ENCODE measurements around the gene LY9. TPM values are rescaled to one million over a fixed set of nuclear protein-coding genes. Genes with fewer than 3 reads are reported as not detected.
A peak's percentile ranks its signal among the peaks of the same experiment; 100 is the strongest.

LY9 gene
- total RNA-seq, 1 donor: 93.1 TPM

DNA sequence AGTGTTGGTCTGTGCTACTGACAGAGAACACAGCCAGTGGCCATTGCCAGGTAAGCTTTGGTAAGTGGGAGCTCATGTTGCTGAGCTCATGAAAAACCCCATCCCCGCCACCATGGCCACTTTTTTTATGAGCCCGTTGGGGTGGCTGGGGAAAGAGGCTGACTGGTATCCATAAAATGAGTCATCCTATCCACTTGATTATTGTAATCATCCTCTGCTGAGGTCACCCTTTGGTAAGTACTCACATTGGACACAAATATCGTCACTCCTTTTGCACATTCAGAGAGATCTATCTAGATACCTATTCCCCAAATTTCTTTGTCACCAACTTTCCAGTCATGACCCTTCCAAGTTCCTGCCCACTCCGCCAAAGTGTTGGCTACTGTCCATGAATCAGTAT is 34.9 kb upstream of the LY9 start:
- no peaks in the 10 kb centered on the region for H3K27me3 ChIP-seq (ENCODE audit: insufficient read depth, low read length)
- H3K9me3 ChIP-seq (ENCODE audit: low read depth, low read length): no peaks in the 10 kb centered on the region
- H3K4me3 ChIP-seq (ENCODE audit: low read length): no peak overlapping the region
- peaks cover 8% of the 10 kb centered on the region for H3K4me1 ChIP-seq (ENCODE audit: insufficient read depth, low read length)

DNA sequence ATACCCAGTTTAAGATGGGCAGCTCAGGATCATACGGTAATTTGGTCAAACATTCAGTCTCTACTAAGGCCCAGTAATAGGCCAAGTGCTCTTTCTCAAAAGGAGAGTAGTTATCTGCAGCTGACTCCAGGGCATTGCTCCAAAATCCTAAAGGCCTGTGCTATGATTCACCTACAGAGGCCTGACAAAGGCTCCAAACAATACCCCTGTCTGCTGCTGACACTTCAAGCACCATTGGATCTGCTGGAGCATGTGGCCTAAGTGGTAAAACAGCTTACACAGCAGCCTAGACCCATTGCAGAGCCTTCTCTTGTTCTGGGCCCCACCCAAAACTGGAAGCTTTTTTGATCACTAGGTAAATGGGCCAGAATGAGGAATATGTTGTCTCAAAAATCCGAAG is 34.1 kb upstream of the LY9 start:
- Histone ChIP-seq H3K27me3 (ENCODE audit: insufficient read depth, low read length) (no peaks in the 10 kb centered on the region), H3K9me3 (ENCODE audit: low read depth, low read length) (no peaks in the 10 kb centered on the region), H3K4me1 (ENCODE audit: insufficient read depth, low read length) (peaks cover 10% of the 10 kb centered on the region), H3K4me3 (ENCODE audit: low read length) (no peak overlapping the region)

DNA sequence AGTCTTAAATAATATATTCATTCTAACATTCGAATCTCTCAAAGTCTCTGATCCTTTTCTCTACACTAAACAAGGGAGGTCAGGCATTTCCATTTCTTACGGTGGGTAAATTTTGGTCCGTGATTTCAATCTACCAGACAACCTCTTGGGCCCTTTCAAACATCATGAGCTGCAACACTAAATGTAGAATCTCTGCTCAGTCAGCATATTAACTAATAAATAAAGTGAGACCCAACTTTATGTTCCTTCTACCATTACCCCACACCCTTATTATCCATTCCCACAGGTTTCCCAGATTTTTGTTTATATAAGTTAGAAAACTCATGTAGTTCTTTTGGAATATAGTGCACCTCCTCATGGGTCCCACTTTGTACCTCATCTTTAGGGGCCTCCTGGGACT is 32.0 kb upstream of the LY9 start:
- peaks cover 23% of the 10 kb centered on the region for H3K4me1 ChIP-seq (ENCODE audit: insufficient read depth, low read length)
- H3K9me3 ChIP-seq (ENCODE audit: low read depth, low read length): no peaks in the 10 kb centered on the region
- no peak overlapping the region for H3K4me3 ChIP-seq (ENCODE audit: low read length)
- H3K27me3 ChIP-seq (ENCODE audit: insufficient read depth, low read length): no peaks in the 10 kb centered on the region

DNA sequence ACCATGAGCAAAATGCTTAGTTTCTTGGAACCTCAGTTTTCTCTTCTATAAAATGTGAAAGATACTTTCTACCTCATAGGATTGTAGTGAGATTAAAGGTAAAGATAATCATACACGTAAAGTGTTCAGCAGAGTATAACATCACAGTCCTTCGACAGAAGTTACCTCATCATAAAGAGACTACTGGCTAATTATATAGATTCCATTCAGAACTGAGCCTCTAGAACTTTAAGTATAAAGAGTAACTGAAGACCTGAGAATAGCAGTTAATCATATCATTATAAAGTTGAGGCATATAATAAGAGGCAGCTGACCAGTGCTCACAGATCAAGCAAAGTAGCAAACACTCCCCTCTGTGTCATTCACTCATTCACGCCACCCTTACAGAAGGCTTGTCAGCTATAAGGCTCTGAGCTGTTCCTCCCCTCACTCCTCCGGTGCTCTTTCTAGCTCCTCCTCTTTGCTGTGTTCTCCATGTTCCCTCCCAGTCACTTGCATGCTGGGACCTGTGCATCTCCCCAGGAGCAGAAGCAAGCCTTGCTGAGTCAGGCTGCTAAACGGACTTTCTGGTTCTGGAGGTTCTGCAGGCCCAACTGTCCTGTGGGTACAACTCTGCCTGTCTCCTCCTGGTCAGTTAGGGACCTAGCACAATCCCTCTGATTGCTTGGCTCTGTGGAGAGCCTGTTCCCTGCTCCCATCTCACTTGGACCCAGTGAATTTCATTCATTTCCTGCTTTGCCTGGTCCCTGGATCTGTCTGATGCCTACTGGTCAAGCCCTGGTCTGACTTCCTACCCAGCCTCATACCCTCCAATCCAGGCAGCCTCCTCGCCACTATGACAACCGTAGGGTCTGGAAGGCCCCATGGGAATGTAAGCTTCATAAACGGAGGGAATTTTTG is 28.3 kb upstream of the LY9 start:
- Histone ChIP-seq H3K27me3 (ENCODE audit: insufficient read depth, low read length) (no peaks in the 10 kb centered on the region), H3K4me3 (ENCODE audit: low read length) (peak overlapping the region; percentile 3), H3K4me1 (ENCODE audit: insufficient read depth, low read length) (peaks cover 23% of the 10 kb centered on the region), H3K9me3 (ENCODE audit: low read depth, low read length) (no peaks in the 10 kb centered on the region)

DNA sequence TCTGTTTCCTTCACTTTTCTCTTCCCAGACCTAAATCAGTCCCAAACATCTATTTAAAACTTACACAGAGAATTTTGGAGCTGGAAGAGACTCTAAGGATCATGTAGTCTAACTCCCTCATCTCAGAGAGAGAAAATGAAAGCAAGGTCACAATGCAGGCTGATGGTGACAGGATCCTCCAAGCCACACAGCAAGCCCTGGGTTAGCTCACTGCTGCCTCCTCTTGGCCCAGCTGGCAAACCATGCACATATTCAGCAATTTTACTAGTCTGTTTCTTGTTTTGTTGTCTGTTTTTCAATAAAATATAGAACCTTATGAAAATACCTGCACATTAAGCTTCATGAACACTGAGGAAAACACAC is 27.7 kb upstream of the LY9 start:
- peak overlapping the region; percentile 3 for H3K4me3 ChIP-seq (ENCODE audit: low read length)
- H3K27me3 ChIP-seq (ENCODE audit: insufficient read depth, low read length): no peaks in the 10 kb centered on the region
- H3K9me3 ChIP-seq (ENCODE audit: low read depth, low read length): no peaks in the 10 kb centered on the region

DNA sequence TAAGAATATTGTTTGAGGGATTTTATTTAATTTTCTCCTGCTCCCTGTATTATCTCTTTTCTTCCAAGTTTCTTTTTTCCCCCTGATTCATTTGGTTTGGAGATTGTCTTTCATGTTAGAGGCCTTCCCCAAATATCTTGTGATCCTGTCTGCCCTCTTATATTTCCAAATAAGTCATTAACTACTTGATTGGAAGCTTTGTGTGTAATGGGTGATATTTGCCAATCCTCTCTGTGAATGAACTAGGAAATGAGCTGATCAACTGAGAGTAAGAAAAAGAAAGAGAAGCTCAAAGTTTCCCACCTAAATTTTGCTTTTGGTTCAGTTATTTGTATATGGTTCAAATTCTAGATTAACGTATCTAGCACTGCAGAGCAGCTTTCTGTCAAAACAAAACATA is 23.6 kb upstream of the LY9 start:
- peaks cover 18% of the 10 kb centered on the region for H3K4me1 ChIP-seq (ENCODE audit: insufficient read depth, low read length)
- H3K27me3 ChIP-seq (ENCODE audit: insufficient read depth, low read length): no peaks in the 10 kb centered on the region
- no peak overlapping the region for H3K4me3 ChIP-seq (ENCODE audit: low read length)
- no peaks in the 10 kb centered on the region for H3K9me3 ChIP-seq (ENCODE audit: low read depth, low read length)

More for the DNA sequence above, 27.7 kb upstream of the LY9 start:
- peaks cover 23% of the 10 kb centered on the region for H3K4me1 ChIP-seq (ENCODE audit: insufficient read depth, low read length)

DNA sequence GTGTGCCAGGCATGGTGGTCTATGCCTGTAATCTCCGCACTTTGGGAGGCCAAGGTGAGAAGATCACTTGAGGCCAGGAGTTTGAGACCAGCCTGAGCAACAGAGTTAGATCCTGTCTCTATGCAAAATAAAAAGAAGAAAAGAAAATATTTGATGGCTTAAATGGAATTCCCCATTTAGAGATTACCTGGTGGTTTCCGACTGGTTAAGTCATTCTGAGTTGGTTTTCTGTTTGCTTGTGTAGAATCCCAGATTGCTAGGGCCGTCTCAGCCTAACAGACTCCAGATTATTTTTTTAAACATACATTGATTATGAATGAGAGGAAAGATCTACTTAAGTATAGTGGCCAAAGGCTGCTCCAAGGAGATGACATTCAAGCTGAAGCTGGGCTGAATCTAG is 22.9 kb upstream of the LY9 start:
- Histone ChIP-seq H3K27me3 (ENCODE audit: insufficient read depth, low read length) (no peaks in the 10 kb centered on the region), H3K9me3 (ENCODE audit: low read depth, low read length) (no peaks in the 10 kb centered on the region), H3K4me1 (ENCODE audit: insufficient read depth, low read length) (peaks cover 10% of the 10 kb centered on the region), H3K4me3 (ENCODE audit: low read length) (no peak overlapping the region)

DNA sequence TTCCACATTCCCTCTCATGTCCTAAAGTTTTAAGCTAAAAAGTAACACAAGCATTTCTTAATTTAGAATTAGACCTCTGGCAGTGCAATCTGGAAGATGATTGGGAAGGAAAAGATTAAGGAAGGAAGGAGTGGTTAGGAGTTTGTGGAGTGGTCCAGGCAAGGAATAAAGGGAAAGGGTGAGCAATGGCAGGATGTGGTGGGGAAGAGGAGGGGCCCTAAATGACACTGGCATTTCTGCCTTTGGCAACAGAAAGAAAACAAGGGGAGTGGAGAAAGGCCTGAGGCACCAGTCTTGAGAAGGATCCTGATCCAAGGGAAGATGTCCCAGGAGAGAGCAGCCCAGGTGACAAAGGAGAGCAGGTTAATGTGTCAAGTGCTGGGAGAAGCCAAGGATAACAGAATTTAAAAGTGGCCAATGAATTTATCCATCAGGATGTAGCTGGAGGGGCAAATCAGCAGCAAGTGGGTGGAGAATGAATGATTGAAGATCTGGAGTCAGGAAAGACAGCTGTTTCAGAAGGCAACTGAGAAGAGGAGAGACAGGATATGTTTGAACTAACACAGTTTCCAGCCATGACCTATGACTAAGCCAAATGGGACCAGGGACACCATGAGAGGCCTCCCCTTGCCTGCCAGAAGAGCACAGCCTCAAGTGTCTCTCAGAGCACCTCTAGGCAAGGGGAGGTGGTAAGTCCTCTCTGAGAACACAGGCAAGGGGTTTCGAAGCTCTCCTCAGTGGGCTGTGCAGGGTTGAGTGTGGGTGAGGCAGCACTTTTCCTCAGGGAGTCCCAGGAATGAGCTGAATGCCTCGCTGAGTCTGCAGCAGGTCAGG is 20.9 kb upstream of the LY9 start:
- Histone ChIP-seq H3K27me3 (ENCODE audit: insufficient read depth, low read length) (no peaks in the 10 kb centered on the region), H3K4me3 (ENCODE audit: low read length) (no peak overlapping the region)

DNA sequence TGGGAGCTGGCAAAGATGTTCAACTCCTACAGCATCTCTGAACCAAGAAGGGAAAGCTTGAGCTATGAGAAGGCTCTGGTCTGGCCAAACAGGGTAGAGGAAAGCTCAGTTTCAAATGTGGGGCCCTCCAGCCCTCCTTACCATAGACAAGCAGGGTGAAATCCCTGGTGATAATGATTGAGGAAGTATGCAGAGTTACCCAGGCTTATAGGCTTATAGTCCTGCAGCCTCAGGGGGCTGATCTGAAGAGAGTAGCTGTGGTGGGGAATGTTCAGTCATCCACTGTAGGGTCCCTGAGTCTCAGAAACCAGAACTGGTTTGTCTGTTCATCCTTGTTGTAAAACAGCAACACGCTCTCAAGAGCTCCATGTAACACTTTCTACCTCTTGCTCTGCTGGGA is 19.8 kb upstream of the LY9 start:
- Histone ChIP-seq H3K27me3 (ENCODE audit: insufficient read depth, low read length) (no peaks in the 10 kb centered on the region), H3K4me3 (ENCODE audit: low read length) (no peak overlapping the region), H3K4me1 (ENCODE audit: insufficient read depth, low read length) (peaks cover 4% of the 10 kb centered on the region), H3K9me3 (ENCODE audit: low read depth, low read length) (no peaks in the 10 kb centered on the region)

More for the DNA sequence above, 20.9 kb upstream of the LY9 start:
- H3K9me3 ChIP-seq (ENCODE audit: low read depth, low read length): no peaks in the 10 kb centered on the region
- peaks cover 4% of the 10 kb centered on the region for H3K4me1 ChIP-seq (ENCODE audit: insufficient read depth, low read length)

DNA sequence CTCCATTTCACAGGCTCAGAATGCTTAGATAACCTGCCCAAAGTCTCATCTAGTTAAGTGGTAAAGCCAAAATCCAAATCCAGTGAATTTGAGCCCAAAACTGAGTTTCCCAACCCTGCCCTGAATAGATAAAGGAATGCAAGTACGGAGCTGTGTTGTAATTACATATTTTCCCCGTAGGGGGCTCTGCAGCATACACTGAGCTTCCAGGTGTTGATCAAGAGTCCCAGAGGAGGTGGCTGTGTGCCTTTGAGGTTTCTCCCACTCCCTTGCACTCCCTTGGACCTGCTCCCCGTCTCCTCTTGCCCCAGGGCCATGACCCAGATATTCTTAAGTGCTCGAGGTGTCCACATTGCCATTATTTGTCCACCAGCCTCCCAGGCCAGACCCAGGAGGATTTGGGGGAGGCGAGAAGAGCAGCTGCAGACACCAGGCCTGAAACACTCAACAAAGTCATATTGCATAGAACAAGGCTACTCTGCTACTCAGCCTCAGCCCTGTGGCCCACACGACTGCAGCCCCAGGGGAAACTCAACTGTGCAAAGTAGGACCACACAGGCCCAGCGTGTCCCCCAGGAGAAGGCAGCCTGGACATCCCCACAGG is 18.4 kb upstream of the LY9 start:
- H3K9me3 ChIP-seq (ENCODE audit: low read depth, low read length): no peaks in the 10 kb centered on the region
- H3K4me3 ChIP-seq (ENCODE audit: low read length): no peak overlapping the region
- H3K27me3 ChIP-seq (ENCODE audit: insufficient read depth, low read length): no peaks in the 10 kb centered on the region
- H3K4me1 ChIP-seq (ENCODE audit: insufficient read depth, low read length): peaks cover 14% of the 10 kb centered on the region

DNA sequence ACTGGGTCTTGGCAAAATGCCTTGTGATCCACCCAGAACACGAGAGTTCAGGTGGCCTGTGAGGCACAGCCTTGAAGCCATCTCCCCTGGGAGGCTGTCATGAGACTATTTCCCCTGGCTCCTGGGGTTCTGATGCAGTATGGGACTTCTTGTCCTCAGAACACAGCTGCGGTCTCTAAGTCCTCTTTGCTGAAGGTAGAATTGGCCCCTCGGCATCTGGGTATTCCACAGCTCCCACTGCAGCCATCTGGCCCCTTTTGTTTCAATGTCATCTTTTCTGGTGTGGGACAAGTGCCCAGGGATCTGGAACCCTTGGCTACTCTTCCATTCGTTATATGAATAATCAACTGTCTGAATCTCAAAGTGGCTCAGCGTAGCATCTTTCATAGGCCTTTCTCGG is 17.0 kb upstream of the LY9 start:
- no peaks in the 10 kb centered on the region for H3K9me3 ChIP-seq (ENCODE audit: low read depth, low read length)
- no peak overlapping the region for H3K4me3 ChIP-seq (ENCODE audit: low read length)
- H3K4me1 ChIP-seq (ENCODE audit: insufficient read depth, low read length): peaks cover 19% of the 10 kb centered on the region
- no peaks in the 10 kb centered on the region for H3K27me3 ChIP-seq (ENCODE audit: insufficient read depth, low read length)

DNA sequence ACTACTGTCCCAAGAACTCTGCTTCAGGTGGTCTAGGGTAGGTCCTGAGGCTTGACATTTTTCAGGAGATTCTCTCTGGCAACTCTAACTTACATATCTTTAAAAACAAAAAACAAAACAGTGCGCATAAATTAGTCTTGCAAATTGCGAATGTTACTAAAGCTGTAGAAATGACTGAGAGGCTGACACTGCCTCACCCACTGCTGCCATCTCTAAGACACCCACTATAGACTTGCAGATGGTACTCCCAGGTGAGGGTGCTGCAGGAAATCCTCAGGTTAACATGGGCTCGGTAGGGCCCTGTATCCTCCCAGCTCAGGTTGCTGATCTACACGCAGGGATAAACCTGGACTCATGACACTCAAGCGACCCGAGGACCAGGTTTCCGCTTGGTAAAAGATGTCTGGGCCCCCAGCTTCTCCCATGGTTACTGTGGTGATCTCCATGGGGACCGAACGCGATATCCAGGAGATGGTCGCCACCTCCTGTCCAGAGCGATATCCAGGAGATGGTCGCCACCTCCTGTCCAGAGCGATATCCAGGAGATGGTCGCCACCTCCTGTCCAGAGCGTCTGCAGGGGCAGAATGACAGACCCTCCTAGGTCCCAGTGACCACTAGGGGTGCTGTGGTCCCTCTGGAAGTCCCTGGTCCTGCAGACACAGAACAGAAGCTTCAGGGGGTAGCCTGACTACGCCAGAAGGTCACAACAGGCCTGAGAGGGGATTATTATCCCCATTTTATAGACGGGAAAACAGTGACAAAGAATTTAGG is 16.2 kb upstream of the LY9 start:
- peaks cover 19% of the 10 kb centered on the region for H3K4me1 ChIP-seq (ENCODE audit: insufficient read depth, low read length)
- no peaks in the 10 kb centered on the region for H3K9me3 ChIP-seq (ENCODE audit: low read depth, low read length)
- H3K4me3 ChIP-seq (ENCODE audit: low read length): no peak overlapping the region
- no peaks in the 10 kb centered on the region for H3K27me3 ChIP-seq (ENCODE audit: insufficient read depth, low read length)

DNA sequence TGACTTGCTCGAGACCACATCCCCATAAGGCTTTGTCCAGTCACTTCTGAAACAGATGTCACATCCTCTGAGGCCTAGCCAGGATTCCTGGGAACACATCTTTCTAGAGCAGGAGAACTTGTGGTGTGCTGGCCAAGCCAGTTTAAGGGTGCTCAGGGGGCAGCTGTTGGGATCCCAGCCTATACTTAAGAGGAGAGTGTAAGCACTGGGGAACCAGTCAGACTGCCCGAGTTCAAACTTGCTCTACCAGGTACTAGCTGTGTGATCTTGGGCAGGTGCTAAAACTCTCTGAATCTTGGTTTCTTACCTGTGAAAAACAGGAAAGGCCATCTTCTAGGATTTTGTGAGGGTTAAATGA is 15.6 kb upstream of the LY9 start:
- Histone ChIP-seq H3K27me3 (ENCODE audit: insufficient read depth, low read length) (no peaks in the 10 kb centered on the region), H3K4me3 (ENCODE audit: low read length) (no peak overlapping the region), H3K9me3 (ENCODE audit: low read depth, low read length) (no peaks in the 10 kb centered on the region), H3K4me1 (ENCODE audit: insufficient read depth, low read length) (peaks cover 19% of the 10 kb centered on the region)

DNA sequence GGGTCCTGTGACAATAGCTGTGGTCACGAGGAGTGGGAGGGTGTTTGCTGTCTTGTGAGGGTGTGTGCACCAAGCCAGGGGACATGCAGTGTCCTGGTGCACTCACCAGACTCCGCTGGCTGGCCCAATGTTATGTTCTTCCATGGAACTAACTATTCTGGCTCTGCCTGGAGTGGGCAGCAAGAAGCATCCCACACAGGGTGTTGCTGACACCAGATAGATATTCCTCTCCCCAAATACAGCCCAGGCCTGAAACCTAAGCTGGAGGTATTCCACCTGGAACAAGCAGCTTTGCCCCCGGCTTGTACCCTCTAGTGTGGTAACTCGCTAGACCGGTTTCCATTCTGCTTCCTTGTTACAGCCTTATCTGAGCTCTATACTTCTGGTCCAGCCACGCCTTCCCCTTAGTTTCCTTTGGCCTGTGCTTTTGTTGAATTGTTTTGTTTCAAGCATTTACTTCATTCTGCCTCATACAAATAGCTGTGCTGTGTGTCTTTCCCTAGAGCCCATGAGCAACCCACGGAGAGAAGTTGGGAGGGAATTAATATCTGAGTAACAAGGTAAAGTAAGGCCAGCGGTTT is 14.7 kb upstream of the LY9 start:
- H3K9me3 ChIP-seq (ENCODE audit: low read depth, low read length): no peaks in the 10 kb centered on the region
- H3K4me1 ChIP-seq (ENCODE audit: insufficient read depth, low read length): peaks cover 14% of the 10 kb centered on the region
- H3K4me3 ChIP-seq (ENCODE audit: low read length): no peak overlapping the region
- no peaks in the 10 kb centered on the region for H3K27me3 ChIP-seq (ENCODE audit: insufficient read depth, low read length)

Data from mononuclear cell (primary cell).